HepG2 (cell line): ENCODE measurements around the gene BIN1. TPM values are rescaled to one million over a fixed set of nuclear protein-coding genes. Genes with fewer than 3 reads are reported as not detected.

Experiments used
- ATAC-seq: fragments of 200-7000 bp; cut with Tn5 transposase; 3 replicates; pipeline ENCODE4 v1.9.1; 2020; ENCODE audit warnings: mild to moderate bottlenecking, moderate library complexity
- BruUV-seq: library from RNA; stranded (reverse); fragments of 400-500 nt; replicated peaks from 2 replicates; lab custom pipeline; 2021; lab: Mats Ljungman, UMichigan
- CTCF ChIA-PET: fragments of 300-600 bp; formaldehyde crosslinking; extraction: SDS; loops from one replicate; lab custom pipeline; 2021; ENCODE audit warnings: low total read pairs, inconsistent platforms, low intra/inter-chr PET ratio; lab: Yijun Ruan, JAX
- POLR2A ChIA-PET: fragments of 350-600 bp; sonication (Branson Sonifier 250); formaldehyde crosslinking; loops from one replicate; lab custom pipeline; 2020; ENCODE audit warnings: antibody characterized with exemption, inconsistent platforms; lab: Yijun Ruan, JAX
- DNase-seq: peaks from one replicate; pipeline ENCODE4 v3.0.0-alpha.2; 2015; ENCODE audit warnings: low spot score
- FAIRE-seq: peaks from 3 replicates; lab custom pipeline; 2011; peaks lifted over from hg19 to GRCh38; lab: Jason Lieb, UNC
- H2AFZ ChIP-seq: one replicate; pipeline ENCODE4 v1.6.1; 2011; ENCODE audit warnings: low read length, inconsistent platforms
- H3K27ac ChIP-seq: fragments of 300-600 bp; 3 replicates; pipeline ENCODE4 v1.8.0; 2011; ENCODE audit warnings: mixed run types, mild to moderate bottlenecking, mixed read lengths, low read length, inconsistent platforms; ENCODE audit not compliant: insufficient read depth; ENCODE audit errors: extremely low read length
- H3K27me3 ChIP-seq, 2 experiments: fragments of 200-600 bp in 1 of 2; 2 replicates in 1 of 2; 3 replicates in 1 of 2; pipeline versions ENCODE4 v1.6.0 to v1.8.0; 2011; ENCODE audit warnings: low read length in 2 of 2, mild to moderate bottlenecking in 2 of 2, moderate library complexity in 2 of 2, inconsistent platforms in 1 of 2; ENCODE audit not compliant: insufficient read depth in 2 of 2, control insufficient read depth in 1 of 2
- H3K36me3 ChIP-seq, 2 experiments: fragments of 200-600 bp in 1 of 2; replicated peaks in 1 of 2; 2 replicates in 1 of 2; 3 replicates in 1 of 2; pipeline versions ENCODE4 v1.5.1 to v1.8.0; 2011; ENCODE audit warnings: low read length in 2 of 2, inconsistent platforms in 1 of 2; ENCODE audit not compliant: insufficient read depth in 2 of 2, control insufficient read depth in 1 of 2
- H3K4me1 ChIP-seq: 2 replicates; pipeline ENCODE4 v1.5.1; 2012; ENCODE audit warnings: low read length, inconsistent platforms; ENCODE audit not compliant: insufficient read depth
- H3K4me2 ChIP-seq: 2 replicates; pipeline ENCODE4 v1.6.0; 2011; ENCODE audit warnings: low read depth, low read length, inconsistent platforms
- H3K4me3 ChIP-seq, 3 experiments: fragments of 200-600 bp in 1 of 3; sonication (generic), shearing (Covaris generic) in 1 of 3; replicated peaks in 1 of 3; 2 replicates each; pipeline ENCODE4 v1.5.1; 2011 to 2016; ENCODE audit warnings: low read length in 3 of 3, inconsistent platforms in 2 of 3, low read depth in 2 of 3, mild to moderate bottlenecking in 2 of 3, control low read depth in 1 of 3, mixed read lengths in 1 of 3; ENCODE audit not compliant: insufficient read depth in 1 of 3
- H3K79me2 ChIP-seq: one replicate; pipeline ENCODE4 v1.6.1; 2011; ENCODE audit warnings: low read length, inconsistent platforms; ENCODE audit not compliant: insufficient read depth
- H3K9ac ChIP-seq: 2 replicates; pipeline ENCODE4 v1.6.0; 2011; ENCODE audit warnings: mild to moderate bottlenecking, low read depth, low read length, inconsistent platforms; ENCODE audit not compliant: insufficient read depth
- H3K9me3 ChIP-seq: 2 replicates; pipeline ENCODE4 v1.5.1; 2012; ENCODE audit warnings: mild to moderate bottlenecking, low read length
- H4K20me1 ChIP-seq: 2 replicates; pipeline ENCODE4 v1.6.0; 2011; ENCODE audit warnings: inconsistent platforms, mild to moderate bottlenecking, low read length, moderate library complexity; ENCODE audit not compliant: insufficient read depth
- AFF4 ChIP-seq: sonication (generic); formaldehyde crosslinking; IDR thresholded peaks from 2 replicates; pipeline ENCODE4 v1.4.0; 2020; ENCODE audit warnings: missing genetic modification reagents
- AHDC1 ChIP-seq: sonication (generic); formaldehyde crosslinking; IDR thresholded peaks from 2 replicates; pipeline ENCODE4 v1.5.1; 2020; ENCODE audit warnings: mild to moderate bottlenecking, missing genetic modification reagents, borderline replicate concordance
- KLF15 ChIP-seq: sonication (generic); formaldehyde crosslinking; IDR thresholded peaks from 2 replicates; pipeline ENCODE4 v1.8.1; 2023; ENCODE audit warnings: borderline replicate concordance, mild to moderate bottlenecking, inconsistent platforms, missing genetic modification reagents, mixed read lengths
- MEF2D ChIP-seq: sonication (generic); formaldehyde crosslinking; IDR thresholded peaks from 2 replicates; pipeline ENCODE4 v1.5.1; 2020; ENCODE audit warnings: mild to moderate bottlenecking, missing genetic modification reagents
- TFE3 ChIP-seq: IDR thresholded peaks from 2 replicates; pipeline ENCODE4 v1.6.1; 2016
- ZFP36 ChIP-seq: fragments of 150-350 bp; IDR thresholded peaks from 2 replicates; pipeline ENCODE4 v1.6.1; 2018; ENCODE audit warnings: borderline replicate concordance, low read length, low read depth; ENCODE audit not compliant: partially characterized antibody
- ZNF607 ChIP-seq: sonication (generic); formaldehyde crosslinking; IDR thresholded peaks from 2 replicates; pipeline ENCODE4 v1.5.1; 2020; ENCODE audit warnings: missing genetic modification reagents, mild to moderate bottlenecking, borderline replicate concordance
- ZSCAN12 ChIP-seq: sonication (generic); formaldehyde crosslinking; IDR thresholded peaks from 2 replicates; pipeline ENCODE4 v1.9.0; 2021; ENCODE audit warnings: mild to moderate bottlenecking, missing genetic modification reagents
- WGBS: methylation state at CpG from one replicate; pipeline ENCODE4 v1.1.6; 2017; ENCODE audit warnings: low lambda C conversion rate; 5-methylcytosine and 5-hydroxymethylcytosine counted together
- in situ Hi-C: cut with HindIII; loops from 2 replicates; pipeline ENCODE4 v1.10.0; 2017; ENCODE audit warnings: low pct_unique_long_range_greater_than_20kb; ENCODE audit not compliant: extremely low pct_ligation_motif_present
- intact Hi-C: fragments of 100-400 bp; cut with micrococcal nuclease; formaldehyde crosslinking; loops from one replicate; pipeline ENCODE4 v1.10.0; 2022; ENCODE audit not compliant: unreplicated experiment
- polyA plus RNA-seq, 8 experiments: library from polyadenylated mRNA; depleted of rRNA in 3 of 8; stranded (reverse) in 7 of 8; unstranded in 1 of 8; fragments of >200 nt; fragmentation: Illumina TruSeq in 4 of 8; extraction: Trizol in 4 of 8; gene quantifications; 2 replicates each; pipeline versions ENCODE4 v1.2.1 to v1.2.3, GENCODE V29; 2011 to 2016; ENCODE audit warnings: low read depth in 4 of 8, missing spikeins in 1 of 8, mixed read lengths in 1 of 8; ENCODE audit not compliant: insufficient read depth in 1 of 8
- total RNA-seq, 5 experiments: library from RNA; depleted of rRNA; stranded (reverse); fragments of >200 nt; fragmentation: Illumina TruSeq; extraction: Trizol; gene quantifications; 2 replicates each; pipeline ENCODE4 v1.2.3, GENCODE V29; 2016; ENCODE audit warnings: low read depth in 1 of 5

The BIN1 gene
- total and polyA plus RNA-seq, 2 of the 13 experiments (the other 11 are each of a cell fraction or from before 2014, with no cell fraction given) = 0.93 to 1.2 TPM

- ChIA-PET CTCF (no interaction called here), POLR2A (no interaction called here)
- FAIRE-seq (no peak), DNase-seq (no peak), ATAC-seq (peak; percentile 51)
- 25% methylated on average over 4 of the region's 4 CpGs for WGBS
- Histone ChIP-seq H3K9me3 (no peaks in the 10 kb centered on the region), H3K9ac (no peak overlapping the region), H3K4me3 (no peak overlapping the region), H3K36me3 (no peaks in the 10 kb centered on the region), H3K4me1 (no peaks in the 10 kb centered on the region), H2AFZ (no peak overlapping the region), H3K27me3 (peaks cover 5 to 18% of the 10 kb centered on the region in 2 experiments; a peak in 2 of 5 replicates), H3K79me2 (no peaks in the 10 kb centered on the region), H3K4me2 (no peak overlapping the region), H4K20me1 (no peaks in the 10 kb centered on the region), H3K27ac (no peak overlapping the region)
- BruUV-seq = no TSS peak
- in situ Hi-C loops = no loop called here
- intact Hi-C loops = no loop called here
- no peak for TF ChIP-seq TFE3 (CRISPR knock-in tag)
- no peak for TF ChIP-seq KLF15 (CRISPR knock-in tag)
- TF ChIP-seq AFF4 (CRISPR knock-in tag) = no peak
- no peak for TF ChIP-seq ZNF607 (CRISPR knock-in tag)
- no peak for TF ChIP-seq MEF2D (CRISPR knock-in tag)
- no peak for TF ChIP-seq ZFP36
- TF ChIP-seq ZSCAN12 = no peak
- no peak for TF ChIP-seq AHDC1 (CRISPR knock-in tag)
Measured at GRCh38 chr2:127142663-127143630, 36.0 kb upstream of the BIN1 start.
